HT1080 (cell line): Measurements from ENCODE around the gene OXSR1. TPM values are rescaled to one million over a fixed set of nuclear protein-coding genes. Genes with fewer than 3 reads are reported as not detected.

Source experiments
- DNase-seq: peaks from one replicate; pipeline ENCODE4 v3.0.0-alpha.2; 2015; ENCODE audit warnings: low read depth
- polyA plus RNA-seq, 2 experiments: library from polyadenylated mRNA; depleted of rRNA; stranded (reverse); fragments of >200 nt; gene quantifications; 2 replicates each; pipeline ENCODE4 v1.2.3, GENCODE V29; 2015
- total RNA-seq: library from RNA; depleted of rRNA; stranded (reverse); fragments of >200 nt; shearing (Covaris generic); gene quantifications from 2 replicates; pipeline ENCODE4 v1.2.3, GENCODE V29; 2014; rRNA removed

Gene OXSR1
- total RNA-seq, result 28.5 and 35.6 TPM in 2 replicates
- 43.6 and 49.9 TPM in 2 replicates for polyA plus RNA-seq (2015; cell fraction: cytosol; rRNA removed)
- 69.9 and 71.9 TPM in 2 replicates for polyA plus RNA-seq (2015; cell fraction: nucleus; rRNA removed)

DNA sequence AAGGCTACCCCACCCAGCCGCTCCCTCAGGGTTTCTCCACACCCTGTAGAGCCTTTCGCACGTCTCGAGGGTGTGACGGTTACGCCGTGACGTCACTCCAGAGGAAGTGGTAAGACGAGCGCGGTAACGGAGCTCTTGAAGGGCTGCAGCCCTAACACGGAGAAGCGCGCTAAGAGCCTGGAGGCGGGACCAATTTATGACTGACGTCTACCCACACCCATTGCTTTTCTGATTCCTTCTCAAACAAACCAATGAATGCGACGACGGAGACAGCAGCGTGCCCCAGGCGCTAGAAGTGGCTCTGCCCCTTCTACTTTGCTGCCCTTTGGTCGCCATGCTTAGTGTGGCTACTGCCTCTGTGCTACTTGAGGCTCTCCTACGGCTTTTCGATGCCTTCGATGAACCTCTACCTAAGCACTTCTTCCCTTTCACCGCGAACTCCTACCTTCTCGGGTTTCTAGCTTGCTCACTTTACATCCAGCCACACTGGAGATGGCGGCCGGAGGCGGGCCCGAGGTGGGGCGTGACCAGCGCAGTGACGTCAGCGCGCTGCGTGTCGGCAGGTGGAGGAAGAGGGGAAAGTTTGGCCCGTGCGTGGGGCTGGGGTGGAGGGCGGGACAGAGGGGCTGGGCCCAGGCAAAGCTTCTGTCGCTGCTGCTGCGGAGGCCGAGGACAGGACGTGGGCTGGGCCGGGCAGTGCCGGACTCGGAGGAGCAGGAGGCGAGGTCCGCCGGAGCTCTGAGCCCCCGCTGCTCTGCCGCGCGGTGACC is at the start of gene OXSR1:
Gene OXSR1 (plus strand): TSS at position 586 of the 770 bp plus-strand sequence. CDS start 340 bp downstream, outside the sequence.
- DNase-seq, result peak; percentile 100

DNA sequence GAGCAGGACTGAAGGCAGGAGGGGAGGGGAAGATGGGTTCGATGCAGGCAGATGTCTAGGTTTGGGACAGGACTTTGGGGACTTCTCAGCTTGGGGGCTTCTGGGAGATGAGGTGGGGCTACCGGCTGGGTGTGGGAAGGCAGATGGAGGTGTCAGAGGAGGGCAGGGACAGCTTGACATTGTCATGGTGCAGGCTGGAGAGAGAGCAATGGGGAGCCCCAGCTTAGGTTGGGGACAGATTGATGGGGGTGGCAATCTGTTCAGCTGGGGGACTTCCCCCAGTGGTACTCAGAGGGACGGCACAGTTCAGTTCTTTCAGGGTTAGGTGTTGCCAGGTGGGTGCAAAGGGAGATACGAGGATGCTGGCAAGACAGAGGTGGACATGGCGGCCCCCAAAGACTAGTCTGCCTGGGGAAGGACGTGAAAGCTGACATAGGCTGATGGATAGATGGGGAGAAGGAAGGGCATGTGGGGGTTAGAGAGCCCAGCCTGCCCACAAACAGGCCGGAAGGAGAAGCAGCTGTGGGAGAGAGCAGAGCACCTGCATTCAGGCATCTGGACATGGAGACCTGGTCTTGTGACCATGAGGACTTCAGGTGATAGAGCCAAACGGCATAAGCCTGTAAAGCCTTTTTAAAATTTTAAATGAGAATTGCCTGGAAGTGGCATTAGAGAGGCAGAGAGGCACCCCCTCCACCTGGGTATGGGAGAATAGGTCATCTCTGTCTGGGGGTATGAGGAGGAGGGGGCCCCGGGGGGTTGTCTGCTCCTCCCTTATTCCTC is 49.5 kb upstream of the OXSR1 start:
- no peak for DNase-seq

DNA sequence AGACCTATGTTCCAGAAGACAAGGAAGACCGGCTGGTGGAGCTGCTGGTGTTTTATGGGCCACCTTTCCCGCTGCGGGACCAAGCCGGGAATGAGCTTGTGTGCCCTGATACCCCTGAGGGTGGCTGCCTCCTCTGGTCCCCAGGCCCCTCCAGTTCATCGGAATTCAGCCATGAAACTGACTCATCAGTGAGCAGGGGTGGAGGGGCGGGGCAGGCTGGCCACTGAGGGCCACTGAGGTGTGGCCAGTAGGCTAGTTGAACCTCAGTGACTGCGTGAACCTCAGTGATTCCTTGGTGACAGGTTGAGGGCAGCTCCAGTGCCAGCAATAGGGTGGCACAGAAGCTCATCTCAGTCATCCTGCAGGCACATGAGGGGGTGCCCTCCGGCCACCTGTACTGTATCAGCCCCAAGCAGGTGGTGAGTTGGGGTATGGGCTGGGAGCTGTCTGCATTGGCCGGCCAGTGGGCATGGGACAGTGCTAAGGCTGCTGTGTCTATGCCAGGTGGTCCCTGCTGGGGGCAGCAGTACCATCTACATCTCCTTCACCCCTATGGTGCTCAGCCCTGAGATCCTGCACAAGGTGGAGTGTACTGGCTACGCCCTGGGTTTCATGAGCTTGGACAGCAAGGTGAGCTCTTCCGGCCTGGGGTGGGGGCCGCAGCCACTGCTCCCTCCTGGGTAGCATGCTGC is 48.7 kb upstream of the OXSR1 start:
- DNase-seq, result no peak

DNA sequence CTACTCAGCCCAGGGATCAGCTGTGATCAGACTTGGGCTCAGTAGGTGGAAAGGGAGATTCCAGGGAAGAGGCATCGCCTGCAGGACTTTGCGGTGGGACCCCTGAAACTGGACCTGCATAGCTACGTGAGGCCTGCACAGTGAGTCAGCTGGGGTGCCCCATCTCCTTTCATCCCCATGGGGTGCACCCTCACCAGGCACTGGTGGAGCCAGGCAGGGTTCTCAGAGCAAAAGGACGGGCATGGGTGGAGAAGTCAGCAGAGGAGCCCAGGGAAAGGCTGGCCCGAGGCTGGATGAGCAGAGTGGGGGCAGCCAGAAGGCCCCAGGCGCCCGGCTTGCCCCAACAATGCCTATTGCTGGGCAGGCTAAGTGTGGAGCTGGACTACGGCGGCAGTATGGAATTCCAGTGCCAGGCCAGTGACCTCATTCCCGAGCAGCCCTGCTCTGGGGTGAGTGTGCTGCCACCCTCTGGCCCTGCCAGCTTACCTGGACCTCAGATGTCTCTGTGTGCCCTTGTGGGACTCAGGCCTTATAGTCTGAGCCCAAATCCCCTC is 48.1 kb upstream of the OXSR1 start:
- no peak for DNase-seq

DNA sequence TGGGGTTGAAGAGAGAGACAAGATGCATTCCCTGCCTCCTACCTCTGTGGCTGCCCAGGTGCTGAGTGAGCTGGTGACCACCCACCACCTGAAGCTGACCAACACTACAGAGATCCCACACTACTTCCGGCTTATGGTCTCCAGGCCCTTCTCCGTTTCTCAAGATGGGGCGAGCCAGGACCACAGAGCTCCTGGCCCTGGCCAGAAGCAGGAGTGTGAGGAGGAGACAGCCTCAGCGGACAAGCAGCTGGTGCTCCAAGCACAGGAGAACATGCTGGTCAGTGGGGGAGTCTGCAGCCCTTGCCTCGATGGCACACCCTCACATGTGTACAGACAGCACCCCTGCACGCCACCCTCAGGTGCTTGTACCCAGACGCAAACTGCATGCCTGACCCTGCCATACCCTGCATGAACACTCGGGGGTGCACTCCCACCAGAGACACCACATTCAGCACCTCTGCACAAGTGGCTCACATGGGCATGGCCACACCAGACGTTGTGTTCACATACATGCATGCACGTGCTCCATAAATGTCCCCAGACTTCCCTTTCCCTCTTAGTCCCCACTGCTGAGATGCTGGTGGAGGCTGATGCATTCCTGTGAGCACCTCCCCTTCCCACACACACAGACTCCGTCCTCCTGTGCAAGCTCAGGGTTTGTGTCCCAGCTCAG is 47.5 kb upstream of the OXSR1 start:
- DNase-seq, result peak; percentile 67

DNA sequence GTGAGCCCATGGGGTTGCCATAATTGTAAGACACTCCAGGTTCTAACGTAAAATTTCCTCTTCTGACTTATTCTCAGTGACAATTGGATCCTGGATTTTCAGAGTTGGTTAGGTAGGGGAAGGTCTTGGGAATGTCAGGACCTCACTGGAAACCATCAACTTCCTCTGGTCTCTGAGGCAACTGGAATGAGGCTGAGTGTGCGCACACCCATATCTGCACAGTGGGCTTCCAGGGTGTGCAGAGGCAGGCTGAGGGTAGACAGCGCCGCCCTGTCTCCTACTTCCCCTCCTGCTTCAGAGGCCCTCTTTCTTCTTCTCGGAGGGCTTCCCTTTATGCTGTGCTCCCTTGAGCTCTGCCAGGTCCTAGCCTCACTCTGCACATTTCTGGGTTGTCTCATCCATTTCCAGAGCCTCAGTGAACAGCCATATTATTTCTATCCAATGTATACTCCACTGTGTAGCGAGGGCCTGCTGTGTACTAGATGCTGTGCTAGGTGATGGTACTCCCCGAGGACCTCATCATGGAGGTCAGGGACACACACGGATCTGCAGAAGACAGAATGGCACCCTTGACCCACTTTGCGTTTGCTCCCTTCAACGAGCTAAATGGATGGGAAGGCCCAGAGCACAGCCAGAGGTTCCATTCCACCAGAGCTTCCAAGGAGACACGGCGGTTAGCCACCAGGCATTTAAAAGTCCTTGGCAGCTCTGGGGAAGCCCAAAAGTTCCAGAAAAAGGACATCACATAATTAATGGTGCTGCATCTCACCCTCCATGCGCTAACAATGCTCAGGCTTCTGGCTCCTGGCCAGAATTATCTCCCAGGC is 46.7 kb upstream of the OXSR1 start:
- DNase-seq, result no peak

DNA sequence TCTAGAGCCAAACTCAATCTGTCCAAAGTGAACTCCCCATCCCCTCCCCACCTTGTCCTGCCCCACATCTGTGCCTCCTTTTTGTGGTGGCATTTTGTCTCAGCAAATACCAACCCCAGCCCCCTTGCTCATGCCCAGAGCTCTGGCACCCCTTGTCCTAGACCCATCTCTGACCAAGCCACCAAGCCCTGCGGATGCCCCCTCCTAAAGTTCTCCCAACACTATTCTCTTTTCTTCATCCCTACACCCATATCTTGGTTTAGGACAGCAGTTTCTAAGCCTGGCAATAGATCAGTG is 46.1 kb upstream of the OXSR1 start:
- DNase-seq, result no peak

DNA sequence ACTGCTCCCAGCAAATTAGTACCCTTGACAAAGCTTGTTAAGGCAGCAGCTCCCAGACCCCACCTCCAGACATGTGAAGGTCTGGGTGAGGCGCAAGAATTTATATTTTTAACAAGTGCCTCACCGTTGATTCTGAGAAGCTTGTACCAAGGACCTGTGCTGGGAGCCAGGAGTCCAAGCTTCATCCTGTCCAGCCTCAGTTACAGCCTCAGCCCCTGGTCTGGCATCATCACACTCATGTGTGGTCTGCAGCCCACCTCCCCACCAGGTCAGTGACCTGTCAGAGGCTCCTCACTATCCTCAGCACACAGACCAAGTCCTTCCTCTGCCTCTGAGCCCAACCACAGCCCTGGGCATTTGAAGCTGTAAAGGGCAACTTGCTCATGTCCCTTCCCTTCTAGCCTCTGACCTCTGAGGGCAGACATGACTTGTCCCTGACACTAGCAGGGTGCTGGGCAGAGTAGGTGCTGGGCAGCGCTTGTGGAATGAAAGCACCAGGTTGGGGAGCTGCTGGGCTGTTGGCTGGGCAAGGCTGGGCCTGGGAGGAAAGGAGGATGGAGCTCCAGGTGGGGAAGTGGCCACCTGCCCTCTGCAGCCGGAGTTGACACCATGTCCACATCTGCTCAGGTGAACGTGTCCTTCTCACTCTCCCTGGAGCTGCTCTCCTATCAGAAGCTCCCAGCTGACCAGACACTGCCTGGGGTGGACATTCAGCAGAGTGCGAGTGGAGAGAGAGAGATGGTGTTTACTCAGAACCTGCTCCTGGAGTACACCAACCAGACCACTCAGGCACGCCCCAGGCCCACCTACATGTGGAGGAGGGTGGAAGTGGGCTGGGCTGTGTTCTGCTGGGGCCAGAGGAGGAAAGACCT is 45.3 kb upstream of the OXSR1 start:
- no peak for DNase-seq

DNA sequence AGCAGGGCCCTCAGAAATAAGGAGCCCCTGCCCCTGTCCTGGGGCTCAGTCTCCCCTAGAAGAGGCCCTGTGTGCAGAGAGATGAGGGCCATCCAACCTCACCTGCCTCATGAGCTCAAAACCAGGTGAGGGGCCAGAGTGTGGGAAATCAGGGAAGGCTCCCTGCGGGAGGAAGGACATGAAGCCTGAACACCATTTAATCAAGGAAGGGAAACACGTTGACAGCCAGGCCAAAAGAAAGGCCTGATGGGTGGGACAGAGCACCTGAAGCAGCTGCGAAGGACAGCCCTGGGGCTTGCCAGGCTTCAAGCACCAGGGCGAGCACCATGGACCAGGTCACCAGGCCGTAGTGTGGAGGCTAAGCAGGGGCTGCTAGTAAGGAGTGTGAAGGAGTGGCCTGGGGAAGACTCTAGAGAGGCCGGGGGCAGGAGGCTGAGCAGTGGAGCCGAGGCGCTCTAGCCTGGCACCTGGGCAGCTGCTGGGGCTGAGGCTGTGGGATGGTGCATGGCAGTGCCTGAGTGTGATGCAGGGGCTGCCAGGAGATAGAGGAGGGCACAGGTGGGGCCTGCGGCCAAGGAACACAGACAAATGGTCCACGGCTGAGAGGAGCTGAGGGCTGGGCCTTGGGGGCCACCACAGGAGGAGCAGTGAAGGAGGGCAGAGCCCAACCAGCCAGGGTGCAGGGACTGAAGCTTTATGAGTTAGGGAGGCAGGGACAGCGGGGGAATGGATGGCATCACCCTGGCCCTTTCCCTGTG is 44.5 kb upstream of the OXSR1 start:
- no peak for DNase-seq

DNA sequence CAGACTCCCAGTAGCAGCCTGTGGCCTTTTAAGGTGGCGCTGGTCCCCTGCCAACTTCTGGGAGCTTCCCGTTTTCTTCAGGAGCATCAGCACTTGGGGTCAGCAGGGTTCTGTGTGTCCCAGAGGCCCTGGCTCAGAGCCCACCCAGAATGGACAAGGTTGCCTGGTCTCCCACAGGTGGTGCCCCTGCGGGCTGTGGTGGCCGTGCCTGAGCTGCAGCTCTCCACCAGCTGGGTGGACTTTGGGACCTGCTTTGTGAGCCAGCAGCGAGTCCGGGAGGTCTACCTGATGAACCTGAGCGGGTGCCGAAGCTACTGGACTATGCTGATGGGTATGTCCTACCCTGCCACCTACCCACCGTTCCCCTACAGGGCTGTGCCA is 43.9 kb upstream of the OXSR1 start:
- no peak for DNase-seq

DNA sequence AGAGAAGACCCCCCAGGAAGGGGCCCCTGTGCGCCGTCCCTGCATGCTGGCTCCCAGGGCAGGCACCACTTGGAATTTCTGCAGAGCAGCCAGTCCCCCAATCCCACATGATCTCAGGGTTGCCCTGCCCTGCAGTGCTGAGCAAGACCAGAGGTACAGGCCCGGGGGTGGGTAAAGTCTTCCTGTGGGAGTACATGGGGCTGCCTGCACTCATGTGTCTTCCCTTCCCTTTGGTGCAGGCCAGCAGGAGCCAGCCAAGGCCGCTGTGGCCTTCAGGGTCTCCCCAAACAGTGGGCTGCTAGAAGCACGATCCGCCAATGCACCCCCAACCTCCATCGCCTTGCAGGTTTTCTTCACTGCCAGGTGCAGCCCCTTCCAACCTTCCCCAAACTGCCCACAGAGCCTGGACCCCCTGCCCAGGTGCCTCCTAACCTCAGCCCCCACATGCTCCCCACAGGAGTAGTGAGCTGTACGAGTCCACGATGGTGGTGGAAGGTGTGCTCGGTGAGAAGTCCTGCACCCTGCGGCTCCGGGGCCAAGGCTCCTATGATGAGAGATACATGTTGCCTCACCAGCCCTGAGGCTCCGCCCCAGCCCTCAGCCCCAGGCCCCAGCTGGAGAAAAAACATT is 43.4 kb upstream of the OXSR1 start:
- no peak for DNase-seq

DNA sequence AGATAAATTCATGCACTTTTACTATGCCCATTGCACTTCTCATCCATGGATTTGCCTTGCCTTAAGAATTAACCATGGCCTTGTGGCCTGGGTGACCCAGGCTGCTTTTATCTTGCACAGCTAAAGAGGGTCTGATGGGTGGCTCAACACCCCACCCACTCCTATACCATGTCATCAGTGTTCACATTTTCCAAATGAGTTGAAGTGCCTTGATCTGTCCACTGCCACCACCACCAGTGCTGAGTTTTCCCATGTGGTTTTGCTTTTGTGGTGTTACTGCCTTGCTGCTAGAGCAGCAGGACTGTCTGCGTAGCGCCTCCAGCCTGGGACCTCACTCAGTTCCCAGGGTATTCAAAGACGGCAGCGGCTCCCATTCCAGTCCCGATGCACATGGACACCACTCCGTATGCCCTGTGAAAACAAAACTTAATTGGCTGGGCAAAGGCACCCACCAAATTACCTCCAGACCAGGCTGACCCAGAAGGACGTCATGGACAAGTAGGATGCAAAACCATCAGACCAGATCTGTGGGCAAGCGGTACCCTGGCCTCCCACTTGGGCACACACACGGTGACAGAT is 42.5 kb upstream of the OXSR1 start:
- no peak for DNase-seq

DNA sequence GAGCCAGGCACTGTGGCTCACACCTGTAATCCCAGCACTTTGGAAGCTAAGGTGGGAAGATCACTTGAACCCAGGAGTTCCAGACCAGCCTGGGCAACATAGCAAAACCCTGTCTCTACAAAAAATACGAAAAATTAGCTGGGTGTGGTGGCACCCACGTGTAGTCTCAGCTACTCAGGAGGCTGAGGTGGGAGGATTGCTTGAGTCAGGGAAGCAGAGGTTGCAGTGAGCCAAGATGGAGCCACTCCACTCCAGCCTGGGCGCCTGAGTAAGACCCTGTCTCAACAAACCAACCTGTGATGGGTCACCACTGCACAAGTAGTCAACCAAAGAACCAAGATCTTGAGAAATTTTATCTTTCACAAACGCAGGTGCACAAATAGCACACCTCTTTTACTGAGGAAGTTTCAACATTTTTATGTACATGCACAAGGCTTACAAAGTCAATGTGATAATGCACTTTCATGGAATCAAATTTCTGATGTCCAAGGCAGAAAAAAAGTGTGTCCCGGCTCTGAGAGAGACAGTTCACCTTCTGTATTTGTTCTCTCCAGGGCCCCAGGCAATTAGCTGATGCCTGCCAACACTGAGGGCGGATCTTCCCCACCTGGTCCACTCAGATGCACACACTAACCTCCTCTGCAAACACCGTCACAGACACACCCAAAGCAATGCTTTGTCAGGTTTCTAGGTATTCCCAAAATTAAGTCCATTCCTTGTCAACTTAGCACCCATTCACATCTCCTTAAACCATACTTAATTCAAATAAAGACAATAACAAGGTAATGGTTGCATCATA is 40.8 kb upstream of the OXSR1 start:
- DNase-seq, result no peak

DNA sequence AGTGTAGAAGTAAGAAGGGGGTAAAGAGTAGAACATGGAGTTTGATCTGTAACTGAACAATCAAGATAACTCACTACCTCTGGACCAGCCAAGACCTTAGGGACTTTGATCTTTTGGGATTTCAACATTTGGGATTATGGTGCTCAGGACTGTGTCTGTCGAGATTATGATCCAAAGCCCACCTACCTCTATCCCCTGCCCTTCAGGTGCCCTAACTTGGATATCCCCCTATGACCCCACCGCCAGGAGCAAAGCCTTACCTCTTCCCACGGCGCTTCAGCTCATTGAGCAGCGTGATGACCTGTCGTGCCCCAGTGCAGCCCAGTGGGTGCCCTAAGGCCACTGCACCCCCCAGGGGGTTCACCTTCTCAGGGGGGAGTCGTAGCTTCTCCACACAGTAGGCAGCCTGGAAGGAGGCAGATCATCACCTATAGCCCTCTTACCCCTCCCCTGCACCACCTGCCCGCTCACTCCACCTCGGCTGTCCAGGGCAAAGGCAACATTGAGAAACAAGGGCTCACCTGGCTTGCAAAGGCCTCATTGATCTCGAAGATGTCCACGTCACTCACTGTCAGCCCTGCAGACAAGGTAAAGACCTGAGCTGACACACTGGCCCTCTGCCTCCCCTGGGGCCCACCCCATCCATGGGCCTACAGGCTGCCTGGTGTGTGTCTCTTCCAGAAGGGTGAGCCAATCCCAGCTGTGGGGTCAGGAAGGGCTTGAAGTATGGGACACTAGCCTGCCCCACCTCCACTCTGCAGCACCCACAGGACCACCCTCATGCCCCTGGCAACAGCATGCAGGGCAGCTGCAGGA is 39.8 kb upstream of the OXSR1 start:
- no peak for DNase-seq

DNA sequence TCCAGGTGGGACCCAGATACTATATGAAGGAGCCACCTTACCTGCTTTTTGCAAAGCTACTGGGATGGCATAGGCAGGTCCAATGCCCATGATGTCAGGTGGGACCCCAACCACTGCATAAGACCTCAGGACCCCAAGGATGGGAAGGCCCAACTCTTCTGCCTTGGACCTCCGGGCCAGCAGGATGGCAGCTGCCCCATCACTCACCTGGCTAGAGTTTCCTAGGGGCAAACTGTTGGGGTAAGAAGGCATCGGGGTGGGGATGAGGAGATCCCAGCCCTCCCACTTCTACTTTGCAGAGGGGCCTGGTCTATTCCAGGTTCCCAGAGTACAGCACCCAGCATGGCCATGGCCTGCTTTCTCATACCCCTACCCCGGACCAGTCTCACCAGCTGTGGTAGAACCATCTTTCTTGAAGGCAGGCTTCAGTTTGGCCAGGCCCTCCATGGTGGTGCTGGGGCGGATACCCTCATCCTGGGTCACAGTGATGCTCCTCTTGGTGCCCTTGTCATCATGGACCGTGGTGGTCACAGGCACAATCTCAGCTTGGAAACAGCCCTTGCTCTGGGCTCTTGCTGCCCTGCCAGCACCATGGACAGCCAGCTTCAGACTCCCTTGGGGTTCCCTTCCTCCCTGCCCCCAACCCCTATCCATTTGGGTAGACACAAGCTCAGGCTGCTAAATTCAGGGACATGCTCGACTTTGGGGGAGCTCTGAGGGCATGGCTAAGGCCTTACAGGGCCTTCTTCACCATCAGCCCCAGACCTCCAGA is 39.0 kb upstream of the OXSR1 start:
- no peak for DNase-seq
